Measurements from ENCODE around the gene HES1. TPM values are rescaled to one million over a fixed set of nuclear protein-coding genes. Genes with fewer than 3 reads are reported as not detected.
A peak's percentile ranks its signal among the peaks of the same experiment; 100 is the strongest.

HES1 gene
- total RNA-seq, 2 experiments from 2014 or later: 0.40 to 0.50 TPM

DNA sequence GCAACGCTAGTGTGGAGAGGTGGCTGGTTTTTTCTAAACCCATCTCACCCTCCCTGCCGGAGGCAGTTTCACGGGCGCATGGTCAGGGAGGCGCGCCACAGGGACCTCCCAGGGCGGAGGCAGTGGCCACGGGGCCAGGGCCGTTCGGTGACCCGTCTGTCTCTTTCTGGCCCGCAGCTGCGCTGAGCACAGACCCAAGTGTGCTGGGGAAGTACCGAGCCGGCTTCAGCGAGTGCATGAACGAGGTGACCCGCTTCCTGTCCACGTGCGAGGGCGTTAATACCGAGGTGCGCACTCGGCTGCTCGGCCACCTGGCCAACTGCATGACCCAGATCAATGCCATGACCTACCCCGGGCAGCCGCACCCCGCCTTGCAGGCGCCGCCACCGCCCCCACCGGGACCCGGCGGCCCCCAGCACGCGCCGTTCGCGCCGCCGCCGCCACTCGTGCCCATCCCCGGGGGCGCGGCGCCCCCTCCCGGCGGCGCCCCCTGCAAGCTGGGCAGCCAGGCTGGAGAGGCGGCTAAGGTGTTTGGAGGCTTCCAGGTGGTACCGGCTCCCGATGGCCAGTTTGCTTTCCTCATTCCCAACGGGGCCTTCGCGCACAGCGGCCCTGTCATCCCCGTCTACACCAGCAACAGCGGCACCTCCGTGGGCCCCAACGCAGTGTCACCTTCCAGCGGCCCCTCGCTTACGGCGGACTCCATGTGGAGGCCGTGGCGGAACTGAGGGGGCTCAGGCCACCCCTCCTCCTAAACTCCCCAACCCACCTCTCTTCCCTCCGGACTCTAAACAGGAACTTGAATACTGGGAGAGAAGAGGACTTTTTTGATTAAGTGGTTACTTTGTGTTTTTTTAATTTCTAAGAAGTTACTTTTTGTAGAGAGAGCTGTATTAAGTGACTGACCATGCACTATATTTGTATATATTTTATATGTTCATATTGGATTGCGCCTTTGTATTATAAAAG is 1.8 kb downstream of the HES1 start:
- intact Hi-C loops (cut with DNase I, micrococcal nuclease): loop anchor here (1.0 to 10.0 kb wide), 11 partner anchors 65 to 535 kb away; partner anchors contain the start of genes GP5 (in 2 of the 2) and LSG1 (in 1 of the 2)
- POLR2A ChIA-PET: no interaction called here
- ATAC-seq: no peak
- Mint-ChIP-seq H3K4me1 (peaks cover 41% of the 10 kb centered on the region), H3K27ac (peak overlapping the region; percentile 12), H3K9me3 (ENCODE audit: low read depth) (no peaks in the 10 kb centered on the region), H3K36me3 (ENCODE audit: low read depth) (no peaks in the 10 kb centered on the region), H3K27me3 (peaks cover 46% of the 10 kb centered on the region), H3K4me3 (peak overlapping the region; percentile 71)
- peak; percentile 67 for DNase-seq
- CTCF ChIA-PET: interaction anchor here (0.6 to 2.9 kb wide), 8 partner anchors 17 to 472 kb away, joined by 3 to 9 read pairs (median 4); no protein-coding TSS in a partner anchor

DNA sequence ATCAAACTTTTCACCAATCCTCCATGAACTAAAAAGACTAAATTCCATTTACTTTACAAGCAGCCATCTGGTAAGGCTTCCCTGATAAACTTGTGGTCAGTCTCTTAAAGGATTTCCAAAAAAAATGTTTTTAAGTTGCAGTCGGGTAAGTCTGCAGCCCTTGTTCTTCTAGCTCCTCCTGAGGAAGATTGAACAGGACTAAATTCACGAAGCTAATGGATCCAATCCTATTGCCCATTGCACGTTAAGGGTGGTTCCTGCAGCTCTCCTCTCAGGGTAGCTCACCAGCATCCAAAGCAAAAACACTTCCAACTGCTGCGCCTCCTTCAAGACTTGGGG is 2.8 kb downstream of the HES1 start:
- Mint-ChIP-seq H3K27ac (no peak overlapping the region), H3K4me3 (no peak overlapping the region), H3K27me3 (peaks cover 39% of the 10 kb centered on the region), H3K4me1 (peaks cover 36% of the 10 kb centered on the region), H3K36me3 (ENCODE audit: low read depth) (no peaks in the 10 kb centered on the region), H3K9me3 (ENCODE audit: low read depth) (no peaks in the 10 kb centered on the region)
- intact Hi-C loops (cut with DNase I, micrococcal nuclease): loop anchor here (2.0 to 10.0 kb wide), 8 partner anchors 66 to 534 kb away; partner anchors contain the start of genes GP5 (in 2 of the 2) and LSG1 (in 1 of the 2)
- ATAC-seq (no peak), DNase-seq (no peak)
- ChIA-PET POLR2A (no interaction called here), CTCF (interaction anchor here (0.6 to 2.9 kb wide), 7 partner anchors 16 to 473 kb away, joined by 3 to 9 read pairs (median 4); no protein-coding TSS in a partner anchor)

DNA sequence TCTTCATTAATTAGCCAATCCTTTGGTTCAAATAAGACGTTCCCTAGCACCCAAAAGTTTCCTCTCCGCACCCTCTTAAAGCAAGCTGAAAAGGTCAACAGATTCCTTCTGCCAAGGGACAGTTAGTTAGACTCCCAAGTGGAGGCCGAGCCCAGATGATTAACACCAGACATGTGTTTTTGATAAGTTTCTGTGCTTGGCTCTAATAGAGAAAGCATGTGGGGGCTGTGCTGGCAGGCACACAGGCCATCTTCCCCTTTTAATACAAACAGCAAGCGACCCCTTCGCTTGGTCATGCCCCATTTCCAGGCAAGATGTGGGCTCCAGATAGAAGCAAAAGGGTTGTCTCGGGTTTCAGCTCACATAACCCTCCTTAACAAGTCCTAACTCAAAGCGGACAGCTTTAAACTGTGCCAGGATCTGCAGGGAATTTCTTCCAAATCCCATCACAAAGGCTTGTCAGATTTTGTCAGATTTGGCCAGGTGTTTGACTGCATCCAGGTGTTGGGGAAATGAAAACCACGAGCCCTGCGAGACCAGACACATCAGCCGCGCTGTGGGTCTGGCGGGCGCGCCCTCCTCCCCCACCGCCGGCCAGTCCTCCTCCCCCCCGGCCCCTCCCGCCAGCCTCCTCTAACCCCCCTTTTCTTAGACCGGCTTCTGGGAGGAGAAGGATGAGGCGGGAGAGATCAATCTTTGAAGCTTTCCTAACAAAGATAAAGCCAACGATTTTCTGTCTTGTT is 3.3 kb downstream of the HES1 start:
- peaks cover 35% of the 10 kb centered on the region for H3K4me1 Mint-ChIP-seq
- ATAC-seq (no peak), DNase-seq (no peak)
- POLR2A ChIA-PET: no interaction called here
- CTCF ChIA-PET: interaction anchor here (1.0 to 2.9 kb wide), 4 partner anchors 169 to 358 kb away, joined by 3 to 9 read pairs (median 6); no protein-coding TSS in a partner anchor
- H3K4me3 Mint-ChIP-seq: no peak overlapping the region
- no peak overlapping the region for H3K27ac Mint-ChIP-seq
- H3K27me3 Mint-ChIP-seq: peaks cover 38% of the 10 kb centered on the region
- H3K36me3 Mint-ChIP-seq (ENCODE audit: low read depth): no peaks in the 10 kb centered on the region
- intact Hi-C loops (cut with DNase I, micrococcal nuclease): loop anchor here (2.0 to 10.0 kb wide), 8 partner anchors 67 to 533 kb away; partner anchors contain the start of genes GP5 (in 2 of the 2) and LSG1 (in 1 of the 2)
- H3K9me3 Mint-ChIP-seq (ENCODE audit: low read depth): no peaks in the 10 kb centered on the region

DNA sequence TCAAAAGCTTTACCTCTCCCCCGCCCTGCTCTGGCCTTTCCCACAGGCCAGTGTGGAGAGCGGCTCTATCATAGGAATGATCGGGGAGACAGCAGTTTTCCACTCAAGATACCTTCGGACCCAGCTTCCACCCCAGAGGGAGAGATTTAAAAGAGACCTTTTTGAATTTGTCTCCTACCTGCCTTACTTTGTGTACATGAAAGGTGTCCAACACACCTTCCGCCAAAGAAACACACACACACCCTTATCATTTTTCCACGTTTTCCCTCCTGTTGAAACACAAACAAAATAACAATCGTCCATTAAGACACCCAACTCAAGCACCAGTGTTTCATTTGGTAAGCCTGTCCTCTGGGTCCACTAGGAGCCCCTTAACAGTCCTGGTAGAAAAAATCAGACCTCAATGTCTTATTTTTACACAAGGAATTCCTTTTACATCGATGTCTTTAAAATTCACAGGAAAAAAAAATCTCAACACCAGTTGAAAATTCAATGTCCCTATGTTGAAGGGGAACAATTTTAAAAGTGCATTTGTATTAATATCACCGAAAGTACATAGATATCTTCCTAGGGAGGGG is 4.0 kb downstream of the HES1 start:
- H3K27me3 Mint-ChIP-seq: peaks cover 38% of the 10 kb centered on the region
- H3K9me3 Mint-ChIP-seq (ENCODE audit: low read depth): no peaks in the 10 kb centered on the region
- no peak overlapping the region for H3K27ac Mint-ChIP-seq
- ATAC-seq: no peak
- DNase-seq: no peak
- CTCF ChIA-PET: interaction anchor here (1.0 to 1.6 kb wide), 2 partner anchors 170 to 176 kb away, joined by 3 to 5 read pairs; no protein-coding TSS in a partner anchor
- POLR2A ChIA-PET: no interaction called here
- intact Hi-C loops (cut with DNase I, micrococcal nuclease): loop anchor here (2.0 to 10.0 kb wide), 8 partner anchors 67 to 532 kb away; partner anchors contain the start of genes GP5 (in 2 of the 2) and LSG1 (in 1 of the 2)
- H3K4me3 Mint-ChIP-seq: no peak overlapping the region
- H3K36me3 Mint-ChIP-seq (ENCODE audit: low read depth): no peaks in the 10 kb centered on the region
- peaks cover 34% of the 10 kb centered on the region for H3K4me1 Mint-ChIP-seq

DNA sequence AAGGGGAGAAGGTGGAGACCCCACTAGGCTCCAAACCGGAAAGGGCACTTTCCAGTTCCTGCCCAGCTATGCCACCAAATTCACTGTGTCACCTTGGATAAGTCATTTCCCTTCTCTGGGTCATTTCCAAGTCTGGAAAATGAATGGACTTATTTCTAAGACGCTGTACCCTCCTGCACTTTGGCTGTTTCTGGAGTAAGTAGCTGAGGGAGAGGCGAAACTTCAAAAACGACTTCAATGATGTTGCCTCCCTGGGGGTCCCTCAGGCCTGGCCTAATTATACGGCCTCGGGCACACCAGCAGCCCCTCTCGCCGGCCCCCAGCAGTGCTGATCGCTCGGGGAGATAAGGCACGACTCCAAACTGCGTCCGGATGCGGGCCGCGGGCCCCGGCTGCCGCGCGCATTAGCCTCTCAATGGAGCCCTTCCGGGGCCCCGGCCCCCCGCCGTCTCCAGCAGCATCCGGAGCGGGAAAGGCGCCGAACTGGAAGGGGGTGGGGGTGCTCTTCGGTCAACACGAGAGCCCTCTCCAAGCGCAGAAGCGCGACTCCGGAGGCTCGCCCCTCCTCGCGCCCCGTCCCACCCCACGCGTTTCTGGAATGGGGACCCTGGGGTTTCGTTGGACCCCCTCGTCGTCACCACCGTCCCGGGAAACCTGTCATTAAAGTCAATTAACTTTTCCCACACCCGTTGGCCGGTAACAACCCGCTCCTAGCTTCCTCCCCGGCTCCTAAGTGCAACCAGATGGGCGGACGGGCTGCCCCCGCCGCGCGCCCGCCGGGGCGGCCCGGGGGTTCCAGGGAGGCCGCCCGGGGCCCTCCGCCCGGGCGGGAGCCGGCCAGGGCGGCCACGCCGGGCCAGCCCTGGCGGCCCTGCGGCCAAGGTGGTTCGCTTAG is 4.8 kb downstream of the HES1 start:
- POLR2A ChIA-PET: interaction anchor here (0.6 kb wide), 1 partner anchor 175 kb away, joined by 3 read pairs; no protein-coding TSS in a partner anchor

DNA sequence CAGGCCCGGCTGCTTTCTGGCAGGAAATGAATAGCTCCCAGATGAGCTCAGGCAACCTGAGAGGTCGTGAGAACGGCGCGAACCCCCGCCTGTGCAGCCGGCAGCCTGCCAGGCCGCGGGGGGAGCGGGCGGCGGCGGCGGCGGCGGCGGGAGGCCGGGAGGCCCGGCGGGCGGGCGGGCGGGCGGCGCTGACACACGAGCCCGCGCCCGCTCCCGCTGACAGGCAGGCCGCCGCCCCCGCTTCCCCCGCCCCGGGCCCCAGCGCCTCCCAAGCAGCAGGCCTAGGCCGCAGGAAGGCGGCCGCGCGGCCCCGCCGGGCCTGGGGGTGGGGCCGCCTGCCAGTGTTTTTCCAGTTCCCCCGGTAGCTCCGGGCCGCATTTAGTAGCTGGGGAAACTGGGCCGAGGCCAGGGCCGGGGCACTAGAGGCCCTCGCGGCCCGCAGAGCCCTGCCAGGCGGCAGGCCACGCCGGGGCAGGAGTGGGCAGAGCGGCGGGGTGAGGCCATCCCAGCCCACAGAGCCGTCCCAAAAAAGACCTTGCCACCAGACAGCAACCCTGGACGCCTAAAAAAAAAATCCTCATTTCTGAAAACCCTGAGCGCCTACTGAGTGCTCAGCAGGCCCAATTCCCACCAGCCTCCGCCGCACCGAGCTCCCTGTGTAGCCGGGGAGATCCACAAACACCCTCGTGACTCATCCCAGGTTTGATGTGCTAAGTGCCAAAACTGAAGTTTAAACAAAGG is 5.6 kb downstream of the HES1 start:
- peaks cover 23% of the 10 kb centered on the region for H3K4me1 Mint-ChIP-seq
- peak; percentile 80 for ATAC-seq
- peaks cover 32% of the 10 kb centered on the region for H3K27me3 Mint-ChIP-seq
- peak overlapping the region; percentile 60 for H3K4me3 Mint-ChIP-seq
- H3K9me3 Mint-ChIP-seq (ENCODE audit: low read depth): no peaks in the 10 kb centered on the region
- ChIA-PET POLR2A (interaction anchor here (0.6 to 1.0 kb wide), 3 partner anchors 8 to 174 kb away, joined by 3 read pairs; no protein-coding TSS in a partner anchor), CTCF (interaction anchor here (0.6 to 2.0 kb wide), 3 partner anchors 26 to 174 kb away, joined by 4 to 6 read pairs (median 5); no protein-coding TSS in a partner anchor)
- intact Hi-C loops (cut with DNase I, micrococcal nuclease): no loop called here
- no peaks in the 10 kb centered on the region for H3K36me3 Mint-ChIP-seq (ENCODE audit: low read depth)
- peak overlapping the region; percentile 88 for H3K27ac Mint-ChIP-seq
- DNase-seq: peak; percentile 87

More for the DNA sequence above, 4.8 kb downstream of the HES1 start:
- no peaks in the 10 kb centered on the region for H3K36me3 Mint-ChIP-seq (ENCODE audit: low read depth)
- H3K27me3 Mint-ChIP-seq: peaks cover 36% of the 10 kb centered on the region
- H3K4me1 Mint-ChIP-seq: peaks cover 31% of the 10 kb centered on the region
- CTCF ChIA-PET: interaction anchor here (0.6 to 1.6 kb wide), 2 partner anchors 27 to 175 kb away, joined by 4 to 5 read pairs; no protein-coding TSS in a partner anchor
- no peak overlapping the region for H3K27ac Mint-ChIP-seq
- DNase-seq: peak; percentile 55
- intact Hi-C loops (cut with DNase I, micrococcal nuclease): no loop called here
- H3K9me3 Mint-ChIP-seq (ENCODE audit: low read depth): no peaks in the 10 kb centered on the region
- H3K4me3 Mint-ChIP-seq: peak overlapping the region; percentile 32
- ATAC-seq: no peak

DNA sequence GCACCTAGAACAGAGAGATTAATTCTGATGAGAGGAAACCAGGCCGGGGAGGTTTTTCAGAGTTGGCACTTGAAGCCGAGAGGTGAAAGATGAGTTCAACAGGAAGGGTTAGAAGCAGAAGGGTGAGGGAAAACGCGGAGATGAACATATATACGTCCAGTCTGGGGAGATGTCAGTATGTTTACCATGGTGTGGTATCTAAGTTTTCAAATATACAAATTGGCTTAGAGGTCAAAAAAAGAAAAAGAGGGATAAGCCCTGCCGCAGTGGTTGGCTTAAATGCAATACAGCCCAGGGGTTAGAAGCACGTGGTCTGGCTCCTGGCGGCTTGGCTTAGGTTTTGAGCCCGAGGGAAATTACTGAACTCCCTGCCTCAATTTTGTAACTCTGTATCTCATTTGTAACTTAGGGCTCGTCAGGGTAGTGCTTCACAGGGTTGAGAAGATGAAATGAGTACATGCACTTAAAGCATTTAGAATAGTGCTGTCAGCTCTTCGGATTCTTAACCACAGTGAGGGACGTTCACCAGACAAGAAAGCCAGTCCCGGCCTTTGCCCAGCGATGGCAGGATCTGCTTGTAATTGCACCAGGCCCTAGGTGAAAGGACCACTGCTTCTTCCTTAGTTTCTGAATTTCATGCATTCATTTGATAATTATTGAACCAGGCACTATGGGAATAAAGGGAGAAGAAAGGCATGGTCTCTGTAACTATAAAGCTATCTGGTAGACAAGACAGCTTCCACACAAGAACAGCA is 6.4 kb downstream of the HES1 start:
- H3K4me1 Mint-ChIP-seq: peaks cover 15% of the 10 kb centered on the region
- ChIA-PET CTCF (interaction anchor here (2.0 kb wide), 1 partner anchor 173 kb away, joined by 6 read pairs; no protein-coding TSS in a partner anchor), POLR2A (interaction anchor here (0.9 to 1.0 kb wide), 2 partner anchors 9 to 11 kb away, joined by 3 read pairs; no protein-coding TSS in a partner anchor)
- no peaks in the 10 kb centered on the region for H3K36me3 Mint-ChIP-seq (ENCODE audit: low read depth)
- ATAC-seq (no peak), DNase-seq (no peak)
- H3K27ac Mint-ChIP-seq: peak overlapping the region; percentile 88
- H3K27me3 Mint-ChIP-seq: peaks cover 26% of the 10 kb centered on the region
- peak overlapping the region; percentile 60 for H3K4me3 Mint-ChIP-seq
- no peaks in the 10 kb centered on the region for H3K9me3 Mint-ChIP-seq (ENCODE audit: low read depth)
- intact Hi-C loops (cut with DNase I, micrococcal nuclease): no loop called here

DNA sequence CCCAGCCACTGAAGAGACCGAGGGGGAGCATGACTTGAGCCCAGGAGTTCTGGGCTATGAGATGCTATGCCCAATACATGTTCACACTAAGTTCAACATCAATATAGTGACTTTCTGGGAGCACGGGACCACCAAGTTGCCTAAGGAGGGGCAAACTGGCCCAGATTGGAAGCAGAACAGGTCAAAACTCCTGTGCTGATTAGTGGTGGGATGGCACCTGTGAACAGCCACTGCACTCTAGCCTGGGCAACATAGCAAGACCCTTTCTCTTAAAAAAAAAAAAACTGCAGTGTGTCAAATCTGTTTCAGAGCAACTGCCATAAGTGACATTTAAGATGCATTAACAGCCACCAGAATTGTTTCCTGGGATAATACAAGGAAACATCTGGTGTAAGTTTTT is 9.8 kb downstream of the HES1 start:
- no peaks in the 10 kb centered on the region for H3K9me3 Mint-ChIP-seq (ENCODE audit: low read depth)
- ATAC-seq (no peak), DNase-seq (no peak)
- H3K4me3 Mint-ChIP-seq: no peak overlapping the region
- H3K36me3 Mint-ChIP-seq (ENCODE audit: low read depth): no peaks in the 10 kb centered on the region
- no peak overlapping the region for H3K27ac Mint-ChIP-seq
- H3K27me3 Mint-ChIP-seq: peaks cover 8% of the 10 kb centered on the region
- ChIA-PET CTCF (no interaction called here), POLR2A (no interaction called here)
- H3K4me1 Mint-ChIP-seq: peaks cover 10% of the 10 kb centered on the region
- intact Hi-C loops (cut with DNase I, micrococcal nuclease): no loop called here

DNA sequence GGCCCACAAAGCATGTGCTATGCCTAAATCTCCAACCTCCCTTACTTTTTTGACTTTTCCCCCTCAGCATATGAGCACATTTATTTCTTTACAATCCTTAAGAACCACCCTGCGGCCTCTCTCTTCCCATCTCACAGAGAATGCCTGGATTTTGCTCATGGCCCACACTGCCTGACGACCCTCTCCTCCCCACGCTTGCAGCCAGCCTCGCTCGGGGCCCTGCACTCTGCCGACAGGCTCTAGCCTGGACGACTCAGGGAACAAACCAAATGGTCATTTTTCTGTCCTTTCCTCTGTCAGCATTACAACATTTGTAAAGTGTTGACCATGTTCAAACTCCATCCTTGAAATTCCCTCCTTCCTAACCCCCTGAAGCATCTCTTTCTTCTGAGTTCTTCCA is 11.7 kb downstream of the HES1 start:
- intact Hi-C loops (cut with DNase I, micrococcal nuclease): no loop called here
- Mint-ChIP-seq H3K4me3 (no peak overlapping the region), H3K27me3 (peaks cover 6% of the 10 kb centered on the region), H3K9me3 (ENCODE audit: low read depth) (no peaks in the 10 kb centered on the region), H3K4me1 (peaks cover under 1% of the 10 kb centered on the region), H3K36me3 (ENCODE audit: low read depth) (no peaks in the 10 kb centered on the region), H3K27ac (no peak overlapping the region)
- ATAC-seq: no peak
- CTCF ChIA-PET: interaction anchor here (0.6 to 0.7 kb wide), 2 partner anchors 59 to 717 kb away, joined by 3 to 5 read pairs; no protein-coding TSS in a partner anchor
- no peak for DNase-seq
- POLR2A ChIA-PET: no interaction called here
